ENCODE data around the gene CCDC177. TPM values are rescaled to one million over a fixed set of nuclear protein-coding genes. Genes with fewer than 3 reads are reported as not detected.

The CCDC177 gene
- total and polyA plus RNA-seq, 2 of the 8 experiments (the other 6 are each of a cell fraction or from before 2014, with no cell fraction given), result 0.62 to 2.8 TPM

DNA sequence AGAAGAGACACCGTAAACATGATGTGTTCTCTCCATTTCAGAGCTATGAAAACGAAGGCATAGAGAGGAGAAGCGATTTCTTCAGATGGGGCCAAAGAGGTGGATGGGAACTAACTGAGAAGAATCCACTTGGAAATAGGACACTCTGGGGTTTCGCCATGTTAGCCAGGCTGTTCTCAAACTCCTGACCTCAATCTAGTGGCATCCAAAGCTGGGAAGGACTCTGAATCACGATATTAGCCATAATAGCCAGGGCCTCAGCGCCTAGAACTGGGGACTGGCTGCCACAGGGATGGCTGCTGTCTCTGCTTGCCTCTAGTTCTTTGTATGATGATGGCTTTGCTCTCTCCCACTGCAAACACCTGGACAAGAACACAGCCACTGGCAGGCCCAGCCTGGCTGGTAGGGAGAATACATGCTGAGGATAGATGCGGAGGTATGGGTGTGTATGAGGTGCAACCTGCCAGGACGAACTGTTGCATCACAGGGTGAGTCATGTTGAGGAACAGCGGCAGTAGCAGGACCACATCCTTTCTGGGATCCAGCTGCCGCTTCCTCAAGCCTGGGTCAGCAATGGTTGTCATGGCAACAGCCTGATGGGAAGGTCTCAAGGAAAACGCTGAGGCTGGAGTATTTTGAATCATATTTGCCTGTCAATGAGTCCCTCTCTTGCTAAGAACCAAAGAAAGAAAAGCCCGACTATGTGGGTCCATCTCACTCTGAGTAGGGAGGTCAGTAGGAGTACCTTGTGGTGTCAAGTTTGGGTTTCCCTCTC is 31.1 kb downstream of the CCDC177 start:
- no peak for TF ChIP-seq RAD21 (IDR thresholded peaks at IDR 0.05 in 1 of 2, conservative IDR thresholded peaks at IDR 0.05 in 1 of 2; ENCODE audit: low read depth in 2 of 2, low read length in 2 of 2)
- peak; percentile 48; the same call in 1 of the 2 replicates for TF ChIP-seq CEBPB (IDR thresholded peaks at IDR 0.05; ENCODE audit: low read depth, low read length)
- Histone ChIP-seq H2BK120ac (replicated peaks; ENCODE audit: low read depth, low read length) (no peak overlapping the region), H3K14ac (ENCODE audit: insufficient read length) (no peak overlapping the region), H3K23me2 (ENCODE audit: low read depth, low read length) (peaks cover 5% of the 10 kb centered on the region; the same call in 1 of the 2 replicates), H3K4me2 (ENCODE audit: insufficient read depth in 1 of 2, low read depth in 2 of 2, low read length in 2 of 2) (no peak overlapping the region), H3K23ac (ENCODE audit: insufficient read length) (no peak overlapping the region), H2BK20ac (ENCODE audit: low read length) (no peak overlapping the region), H3K4ac (replicated peaks; ENCODE audit: insufficient read length, low read depth, low read length) (no peak overlapping the region), H3K18ac (ENCODE audit: extremely low read depth, low read length) (no peak overlapping the region), H3K27ac (ENCODE audit: low read depth, low read length) (no peak overlapping the region), H2BK15ac (ENCODE audit: low read length) (no peak overlapping the region), H2BK5ac (ENCODE audit: low read depth, low read length) (no peak overlapping the region), H3K9me3 (ENCODE audit: insufficient read depth in 2 of 2, low read depth in 1 of 2, low read length in 1 of 2) (no peaks in the 10 kb centered on the region), H3K27me3 (replicated peaks in 1 of 4; ENCODE audit: control insufficient read depth in 3 of 4, extremely low read depth in 1 of 4, insufficient read depth in 3 of 4, low read length in 3 of 4) (no peaks in the 10 kb centered on the region; a peak in 3 of 7 replicates), H2AK5ac (ENCODE audit: low read depth, low read length) (no peak overlapping the region), H3K56ac (replicated peaks; ENCODE audit: insufficient read length, low read depth, low read length) (no peak overlapping the region), H3K9ac (replicated peaks in 1 of 4; ENCODE audit: extremely low read depth in 1 of 4, low read depth in 3 of 4, low read length in 3 of 4) (no peak overlapping the region), H3K4me1 (replicated peaks in 1 of 4; ENCODE audit: control insufficient read depth in 3 of 4, insufficient read depth in 4 of 4, low read length in 3 of 4) (peaks cover 0 to 6% (median under 1%) of the 10 kb centered on the region in 4 experiments; a peak in 4 of 7 replicates), H4K8ac (ENCODE audit: extremely low read depth, insufficient read depth, low read length) (no peak overlapping the region), H2BK12ac (ENCODE audit: low read depth, low read length) (no peak overlapping the region), H3K79me2 (ENCODE audit: control insufficient read depth in 1 of 2, insufficient read depth in 2 of 2, low read length in 2 of 2) (no peaks in the 10 kb centered on the region), H3K36me3 (ENCODE audit: control insufficient read depth in 2 of 4, insufficient read depth in 4 of 4, low read length in 3 of 4) (no peaks in the 10 kb centered on the region), H4K5ac (ENCODE audit: insufficient read length, low read depth, low read length) (no peak overlapping the region), H3K79me1 (ENCODE audit: low read depth, low read length) (no peaks in the 10 kb centered on the region), H2AFZ (ENCODE audit: low read length) (no peak overlapping the region), H3K4me3 (ENCODE audit: extremely low read depth in 1 of 4, insufficient read depth in 2 of 4, low read depth in 3 of 4, low read length in 4 of 4) (no peak overlapping the region), H4K20me1 (replicated peaks in 1 of 2; ENCODE audit: control insufficient read depth in 1 of 2, insufficient read depth in 2 of 2, low read length in 2 of 2) (no peaks in the 10 kb centered on the region), H4K91ac (replicated peaks; ENCODE audit: insufficient read length, low read length) (no peak overlapping the region)
- FAIRE-seq (no peak), DNase-seq (ENCODE audit: low read depth in 1 of 2, low spot score in 2 of 2) (no peak)
- 75% methylated on average over 12 of the region's 12 CpGs; no CpG with 5 or more reads in 1 of the 2 experiments for WGBS, 2 experiments (ENCODE audit: extremely low coverage in 1 of 2, insufficient coverage in 1 of 2, insufficient read length in 1 of 2, insufficient replicate concordance in 2 of 2, low coverage in 1 of 2, low lambda C conversion rate in 2 of 2, missing lambda C conversion rate in 1 of 2)
- CTCF ChIA-PET (ENCODE audit: partially characterized antibody), result interaction anchor here (0.6 to 3.8 kb wide), 11 partner anchors 8 to 183 kb away, joined by 3 to 25 read pairs (median 4); partner anchors contain the start of gene CCDC177
- POLR2A ChIA-PET (ENCODE audit: partially characterized antibody), result interaction anchor here (0.5 to 1.4 kb wide), 4 partner anchors 14 to 812 kb away, joined by 3 to 4 read pairs (median 4); no protein-coding TSS in a partner anchor
